ENCODE data around the gene CABLES2.

CABLES2 gene

GRCh38 chr20:62406635-62407176, 379 bp downstream of the CABLES2 start:
- no peaks in the 10 kb centered on the region for H3K9me3 Mint-ChIP-seq
- peaks cover 34% of the 10 kb centered on the region for H3K4me1 Mint-ChIP-seq (ENCODE audit: low read depth)
- peak overlapping the region; percentile 80 for H3K4me3 Mint-ChIP-seq
- H3K27ac Mint-ChIP-seq, result peak overlapping the region; percentile 84
- no peak for DNase-seq
- peaks cover 9% of the 10 kb centered on the region for H3K36me3 Mint-ChIP-seq (ENCODE audit: low read depth)
- no peaks in the 10 kb centered on the region for H3K27me3 Mint-ChIP-seq

- H3K4me3 Mint-ChIP-seq, result peak overlapping the region; percentile 80
- H3K27ac Mint-ChIP-seq, result peak overlapping the region; percentile 84
- H3K9me3 Mint-ChIP-seq, result no peaks in the 10 kb centered on the region
- peaks cover 34% of the 10 kb centered on the region for H3K4me1 Mint-ChIP-seq (ENCODE audit: low read depth)
- peaks cover 13% of the 10 kb centered on the region for H3K36me3 Mint-ChIP-seq (ENCODE audit: low read depth)
- no peak for DNase-seq
- H3K27me3 Mint-ChIP-seq, result no peaks in the 10 kb centered on the region
These were observed 1.0 kb downstream of the CABLES2 start for GRCh38 chr20:62405981-62406513.

GRCh38 chr20:62405108-62405980, 1.7 kb downstream of the CABLES2 start:
- no peaks in the 10 kb centered on the region for H3K27me3 Mint-ChIP-seq
- no peak for DNase-seq

GRCh38 chr20:62404761-62405107, 2.4 kb downstream of the CABLES2 start:
- Mint-ChIP-seq H3K27ac (no peak overlapping the region), H3K4me1 (ENCODE audit: low read depth) (peaks cover 28% of the 10 kb centered on the region), H3K36me3 (ENCODE audit: low read depth) (peaks cover 19% of the 10 kb centered on the region), H3K9me3 (no peaks in the 10 kb centered on the region), H3K27me3 (no peaks in the 10 kb centered on the region), H3K4me3 (no peak overlapping the region)
- DNase-seq, result no peak

More at GRCh38 chr20:62405108-62405980, 1.7 kb downstream of the CABLES2 start:
- Mint-ChIP-seq H3K4me3 (peak overlapping the region; percentile 80), H3K4me1 (ENCODE audit: low read depth) (peaks cover 34% of the 10 kb centered on the region), H3K27ac (peak overlapping the region; percentile 84), H3K9me3 (no peaks in the 10 kb centered on the region), H3K36me3 (ENCODE audit: low read depth) (peaks cover 18% of the 10 kb centered on the region)

- H3K27ac Mint-ChIP-seq, result peak overlapping the region; percentile 57
- H3K4me3 Mint-ChIP-seq, result no peak overlapping the region
- H3K4me1 Mint-ChIP-seq (ENCODE audit: low read depth), result peaks cover 26% of the 10 kb centered on the region
- H3K36me3 Mint-ChIP-seq (ENCODE audit: low read depth), result peaks cover 20% of the 10 kb centered on the region
- DNase-seq, result no peak
- H3K9me3 Mint-ChIP-seq, result no peaks in the 10 kb centered on the region
- no peaks in the 10 kb centered on the region for H3K27me3 Mint-ChIP-seq
These were observed 2.9 kb downstream of the CABLES2 start for GRCh38 chr20:62404112-62404665.

GRCh38 chr20:62403331-62403730, 3.8 kb downstream of the CABLES2 start:
- H3K4me3 Mint-ChIP-seq, result no peak overlapping the region
- H3K36me3 Mint-ChIP-seq (ENCODE audit: low read depth), result peaks cover 20% of the 10 kb centered on the region
- no peaks in the 10 kb centered on the region for H3K9me3 Mint-ChIP-seq
- no peaks in the 10 kb centered on the region for H3K27me3 Mint-ChIP-seq
- DNase-seq, result no peak
- no peak overlapping the region for H3K27ac Mint-ChIP-seq
- H3K4me1 Mint-ChIP-seq (ENCODE audit: low read depth), result peaks cover 26% of the 10 kb centered on the region

- H3K36me3 Mint-ChIP-seq (ENCODE audit: low read depth), result peaks cover 20% of the 10 kb centered on the region
These were observed 4.5 kb downstream of the CABLES2 start for GRCh38 chr20:62402456-62403150.

GRCh38 chr20:62401331-62401779, 5.7 kb downstream of the CABLES2 start:
- Mint-ChIP-seq H3K36me3 (ENCODE audit: low read depth) (peaks cover 24% of the 10 kb centered on the region), H3K27ac (no peak overlapping the region), H3K4me3 (no peak overlapping the region), H3K9me3 (no peaks in the 10 kb centered on the region), H3K27me3 (no peaks in the 10 kb centered on the region), H3K4me1 (ENCODE audit: low read depth) (peaks cover 19% of the 10 kb centered on the region)
- no peak for DNase-seq

More at GRCh38 chr20:62402456-62403150, 4.5 kb downstream of the CABLES2 start:
- no peak overlapping the region for H3K27ac Mint-ChIP-seq
- H3K4me3 Mint-ChIP-seq, result no peak overlapping the region
- peaks cover 21% of the 10 kb centered on the region for H3K4me1 Mint-ChIP-seq (ENCODE audit: low read depth)
- no peaks in the 10 kb centered on the region for H3K27me3 Mint-ChIP-seq
- no peak for DNase-seq
- no peaks in the 10 kb centered on the region for H3K9me3 Mint-ChIP-seq

- no peak overlapping the region for H3K27ac Mint-ChIP-seq
- H3K27me3 Mint-ChIP-seq, result no peaks in the 10 kb centered on the region
- H3K4me3 Mint-ChIP-seq, result no peak overlapping the region
- H3K9me3 Mint-ChIP-seq, result no peaks in the 10 kb centered on the region
- no peak for DNase-seq
- H3K36me3 Mint-ChIP-seq (ENCODE audit: low read depth), result peaks cover 26% of the 10 kb centered on the region
- H3K4me1 Mint-ChIP-seq (ENCODE audit: low read depth), result peaks cover 12% of the 10 kb centered on the region
These were observed 6.5 kb downstream of the CABLES2 start for GRCh38 chr20:62400541-62400940.

- H3K4me3 Mint-ChIP-seq, result no peak overlapping the region
- no peaks in the 10 kb centered on the region for H3K27me3 Mint-ChIP-seq
- H3K36me3 Mint-ChIP-seq (ENCODE audit: low read depth), result peaks cover 28% of the 10 kb centered on the region
- peaks cover 7% of the 10 kb centered on the region for H3K4me1 Mint-ChIP-seq (ENCODE audit: low read depth)
- no peak overlapping the region for H3K27ac Mint-ChIP-seq
- no peaks in the 10 kb centered on the region for H3K9me3 Mint-ChIP-seq
- no peak for DNase-seq
These were observed 7.1 kb downstream of the CABLES2 start for GRCh38 chr20:62400021-62400420.

- no peak for DNase-seq
- Mint-ChIP-seq H3K27ac (no peak overlapping the region), H3K9me3 (no peaks in the 10 kb centered on the region), H3K36me3 (ENCODE audit: low read depth) (peaks cover 43% of the 10 kb centered on the region), H3K4me3 (no peak overlapping the region), H3K27me3 (no peaks in the 10 kb centered on the region), H3K4me1 (ENCODE audit: low read depth) (no peaks in the 10 kb centered on the region)
These were observed 8.8 kb downstream of the CABLES2 start for GRCh38 chr20:62398120-62398821.

GRCh38 chr20:62396367-62397239, 10.5 kb downstream of the CABLES2 start:
- Mint-ChIP-seq H3K9me3 (no peaks in the 10 kb centered on the region), H3K4me3 (no peak overlapping the region), H3K4me1 (ENCODE audit: low read depth) (no peaks in the 10 kb centered on the region), H3K36me3 (ENCODE audit: low read depth) (peaks cover 48% of the 10 kb centered on the region), H3K27ac (no peak overlapping the region), H3K27me3 (no peaks in the 10 kb centered on the region)
- no peak for DNase-seq
